Adipocyte (in vitro differentiated cells): ENCODE measurements around the gene SLCO3A1.
A peak's percentile ranks its signal among the peaks of the same experiment; 100 is the strongest.

ENCODE experiments used
- DNase-seq: peaks from one replicate; pipeline ENCODE4 v3.0.0-alpha.2; 2015; ENCODE audit warnings: low read depth
- H3K27me3 ChIP-seq: replicated peaks from 2 replicates; pipeline ENCODE4 v1.7.0; 2013; ENCODE audit warnings: mild to moderate bottlenecking, low read length, moderate library complexity; ENCODE audit not compliant: control insufficient read depth, insufficient read depth
- H3K36me3 ChIP-seq: 2 replicates; pipeline ENCODE4 v1.7.0; 2013; ENCODE audit warnings: low read length, mild to moderate bottlenecking, moderate library complexity; ENCODE audit not compliant: control insufficient read depth, insufficient read depth, severe bottlenecking
- H3K4me1 ChIP-seq: 2 replicates; pipeline ENCODE4 v1.7.0; 2013; ENCODE audit warnings: mild to moderate bottlenecking, low read length, moderate library complexity; ENCODE audit not compliant: control insufficient read depth, insufficient read depth
- H3K4me3 ChIP-seq: 2 replicates; pipeline ENCODE4 v1.7.0; 2013; ENCODE audit warnings: mild to moderate bottlenecking, low read length, moderate library complexity
- H3K9ac ChIP-seq: 2 replicates; pipeline ENCODE4 v1.7.0; 2013; ENCODE audit warnings: mild to moderate bottlenecking, low read length, moderate library complexity
- H3K9me3 ChIP-seq: 2 replicates; pipeline ENCODE4 v1.7.0; 2013; ENCODE audit warnings: mild to moderate bottlenecking, low read length, moderate library complexity; ENCODE audit not compliant: control insufficient read depth

SLCO3A1 gene

GRCh38 chr15:92146511-92147150 lies 293.1 kb downstream of the SLCO3A1 start:
- Histone ChIP-seq H3K27me3 (no peaks in the 10 kb centered on the region), H3K9me3 (no peaks in the 10 kb centered on the region), H3K36me3 (peaks cover 10% of the 10 kb centered on the region), H3K9ac (no peak overlapping the region), H3K4me1 (peaks cover 9% of the 10 kb centered on the region), H3K4me3 (no peak overlapping the region)
- no peak for DNase-seq

- Histone ChIP-seq H3K4me3 (no peak overlapping the region), H3K27me3 (no peaks in the 10 kb centered on the region), H3K4me1 (peaks cover 9% of the 10 kb centered on the region), H3K9ac (no peak overlapping the region), H3K36me3 (peaks cover 23% of the 10 kb centered on the region), H3K9me3 (no peaks in the 10 kb centered on the region)
- peak; percentile 80 for DNase-seq
Measured at GRCh38 chr15:92149029-92149428, 295.5 kb downstream of the SLCO3A1 start.

DNA sequence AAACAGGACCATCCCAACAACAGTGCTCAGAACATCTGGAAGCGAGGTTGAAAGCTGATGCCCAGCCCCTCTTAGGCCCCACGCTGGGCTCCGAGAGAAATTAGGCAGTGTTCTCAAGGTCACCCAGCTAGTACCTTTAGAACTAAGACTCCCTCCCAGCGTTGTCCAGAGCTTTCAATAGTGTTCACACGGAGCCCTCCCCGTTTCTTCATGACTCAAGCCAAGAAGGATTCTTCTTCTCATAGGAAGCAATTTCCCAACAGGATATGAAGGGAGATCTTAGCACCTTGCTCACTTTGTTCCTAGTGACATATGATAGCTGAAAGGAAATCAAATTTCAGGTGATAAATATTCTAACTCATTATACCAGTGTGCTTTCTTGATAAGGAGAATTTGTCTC lies 296.0 kb downstream of the SLCO3A1 start:
- no peak overlapping the region for H3K9ac ChIP-seq
- H3K4me3 ChIP-seq: no peak overlapping the region
- H3K9me3 ChIP-seq: no peaks in the 10 kb centered on the region
- no peaks in the 10 kb centered on the region for H3K27me3 ChIP-seq
- H3K4me1 ChIP-seq: peaks cover 9% of the 10 kb centered on the region
- H3K36me3 ChIP-seq: peaks cover 23% of the 10 kb centered on the region
- DNase-seq: no peak

GRCh38 chr15:92151168-92151567 lies 297.7 kb downstream of the SLCO3A1 start:
- H3K4me3 ChIP-seq: no peak overlapping the region
- H3K9me3 ChIP-seq: no peaks in the 10 kb centered on the region
- no peak for DNase-seq
- H3K4me1 ChIP-seq: peaks cover 9% of the 10 kb centered on the region
- no peak overlapping the region for H3K9ac ChIP-seq
- peaks cover 31% of the 10 kb centered on the region for H3K36me3 ChIP-seq
- no peaks in the 10 kb centered on the region for H3K27me3 ChIP-seq

GRCh38 chr15:92151741-92152140 lies 298.2 kb downstream of the SLCO3A1 start:
- Histone ChIP-seq H3K9ac (no peak overlapping the region), H3K27me3 (no peaks in the 10 kb centered on the region), H3K4me1 (peaks cover 9% of the 10 kb centered on the region), H3K9me3 (no peaks in the 10 kb centered on the region), H3K36me3 (peaks cover 34% of the 10 kb centered on the region), H3K4me3 (no peak overlapping the region)
- DNase-seq: no peak

DNA sequence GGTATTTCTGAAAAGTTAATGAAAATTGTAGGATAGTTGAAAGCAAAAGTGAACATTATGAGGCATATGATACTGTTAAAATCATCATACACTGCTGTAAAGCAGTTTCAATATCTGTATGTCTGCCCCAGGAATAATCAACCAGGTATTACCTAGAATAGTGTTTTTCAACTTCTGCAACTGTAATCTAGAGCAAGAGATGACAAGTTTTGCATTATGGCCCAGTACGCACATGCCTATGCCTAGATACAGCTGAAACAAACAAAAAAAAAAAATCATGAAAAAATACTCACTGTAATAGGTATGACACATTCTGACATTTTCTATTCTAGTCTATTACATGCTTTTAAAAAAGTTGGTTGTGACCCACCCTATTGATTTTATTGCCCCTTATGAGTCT lies 299.5 kb downstream of the SLCO3A1 start:
- Histone ChIP-seq H3K4me3 (no peak overlapping the region), H3K9me3 (no peaks in the 10 kb centered on the region), H3K9ac (no peak overlapping the region), H3K36me3 (peaks cover 31% of the 10 kb centered on the region), H3K27me3 (no peaks in the 10 kb centered on the region), H3K4me1 (peaks cover 9% of the 10 kb centered on the region)
- DNase-seq: no peak

GRCh38 chr15:92153620-92154019 lies 300.1 kb downstream of the SLCO3A1 start:
- H3K9me3 ChIP-seq: no peaks in the 10 kb centered on the region
- no peak overlapping the region for H3K9ac ChIP-seq
- H3K4me3 ChIP-seq: no peak overlapping the region
- H3K4me1 ChIP-seq: peaks cover 7% of the 10 kb centered on the region
- peaks cover 31% of the 10 kb centered on the region for H3K36me3 ChIP-seq
- no peak for DNase-seq
- H3K27me3 ChIP-seq: no peaks in the 10 kb centered on the region

DNA sequence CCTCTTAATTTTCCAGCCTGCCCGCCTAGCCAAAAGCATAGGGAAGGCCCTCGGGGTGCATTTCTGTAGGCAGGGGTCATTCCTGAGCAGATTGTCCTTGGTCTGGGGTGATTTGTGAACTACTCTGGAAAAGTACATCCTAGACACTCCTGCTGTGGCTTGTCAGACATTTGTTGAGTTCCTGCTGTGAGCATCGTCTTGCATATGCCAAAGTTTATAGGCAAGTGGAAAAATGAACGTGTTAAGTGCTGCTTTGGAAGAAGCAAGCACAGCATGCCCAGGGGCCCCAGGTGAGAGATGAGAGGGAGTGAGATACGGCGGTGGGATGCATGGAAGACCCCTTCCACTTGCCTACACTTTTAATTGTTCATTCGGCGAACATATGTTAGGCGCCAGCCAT lies 302.4 kb downstream of the SLCO3A1 start:
- no peaks in the 10 kb centered on the region for H3K9me3 ChIP-seq
- H3K4me1 ChIP-seq: no peaks in the 10 kb centered on the region
- H3K27me3 ChIP-seq: no peaks in the 10 kb centered on the region
- peaks cover 31% of the 10 kb centered on the region for H3K36me3 ChIP-seq
- no peak overlapping the region for H3K4me3 ChIP-seq
- H3K9ac ChIP-seq: no peak overlapping the region
- DNase-seq: no peak

DNA sequence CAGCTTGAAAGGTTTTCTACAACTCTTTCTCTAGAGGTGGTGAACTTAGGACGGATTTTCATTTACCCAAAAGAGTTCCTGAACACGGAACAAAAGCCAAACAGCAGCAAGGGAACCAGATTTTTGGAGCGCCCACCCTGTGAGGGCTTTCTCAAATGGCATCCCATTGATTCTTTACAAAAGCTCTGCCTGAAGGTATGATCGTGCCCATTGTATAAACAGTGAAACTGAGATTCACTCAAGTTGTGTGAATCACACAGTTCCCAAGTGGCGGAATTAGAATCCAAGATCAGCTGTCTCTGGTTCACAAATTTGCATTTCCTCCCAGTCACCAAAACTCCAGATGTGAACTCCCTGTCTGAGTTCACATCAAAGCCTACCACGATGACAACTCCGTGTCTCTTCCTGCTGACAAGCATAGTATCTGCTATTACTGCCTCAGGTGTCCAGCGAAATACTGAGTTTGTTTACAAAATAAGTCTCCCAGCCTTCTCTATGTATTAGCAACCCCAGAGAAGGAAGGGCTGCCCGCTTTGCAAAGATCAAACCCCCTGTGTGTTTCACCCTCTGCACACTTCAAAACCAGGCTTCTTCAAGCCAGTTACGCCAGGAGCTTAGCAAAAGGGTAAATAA lies 304.3 kb downstream of the SLCO3A1 start:
- DNase-seq: no peak
- peaks cover 24% of the 10 kb centered on the region for H3K36me3 ChIP-seq
- H3K9ac ChIP-seq: no peak overlapping the region
- H3K4me3 ChIP-seq: no peak overlapping the region
- no peaks in the 10 kb centered on the region for H3K4me1 ChIP-seq
- H3K27me3 ChIP-seq: no peaks in the 10 kb centered on the region
- no peaks in the 10 kb centered on the region for H3K9me3 ChIP-seq

DNA sequence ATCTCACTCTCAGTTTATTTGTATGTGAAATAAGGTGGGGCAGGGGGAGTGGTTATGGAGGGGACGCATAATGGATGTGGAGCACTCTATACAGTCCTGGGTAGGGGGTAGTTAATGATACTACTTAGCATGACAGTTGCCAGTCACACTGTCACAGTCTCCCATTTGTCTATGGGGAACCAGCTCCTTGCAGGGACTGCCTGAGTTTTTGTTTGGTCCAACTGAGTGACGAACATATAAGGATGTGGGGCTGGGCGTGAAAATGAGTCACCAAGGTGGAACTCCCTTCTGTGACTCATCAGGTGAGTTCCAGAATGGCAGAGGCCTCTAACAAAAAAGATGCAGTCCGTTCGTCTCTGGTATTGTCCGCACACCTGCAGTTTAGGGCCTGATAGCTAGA lies 304.9 kb downstream of the SLCO3A1 start:
- Histone ChIP-seq H3K4me3 (no peak overlapping the region), H3K4me1 (no peaks in the 10 kb centered on the region), H3K36me3 (peaks cover 18% of the 10 kb centered on the region), H3K9me3 (no peaks in the 10 kb centered on the region), H3K9ac (no peak overlapping the region), H3K27me3 (no peaks in the 10 kb centered on the region)
- DNase-seq: no peak

DNA sequence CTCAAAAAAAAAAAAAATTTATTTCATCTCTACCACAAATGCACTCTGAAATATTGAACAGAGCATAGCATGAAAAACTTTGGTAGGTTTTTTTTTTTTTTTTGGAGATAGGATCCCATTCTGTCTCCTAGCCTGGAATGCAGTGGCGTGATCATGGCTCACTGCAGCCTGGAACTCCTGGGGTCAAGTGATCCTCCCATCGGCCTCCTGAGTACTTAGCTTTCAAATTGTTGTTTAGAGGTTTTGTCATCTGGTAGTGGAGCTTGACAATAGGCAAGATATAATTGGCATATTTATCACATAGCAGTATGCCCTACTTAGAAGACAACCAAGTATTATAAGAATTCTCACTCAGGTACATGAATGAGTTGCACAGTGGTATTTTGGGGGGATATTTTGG lies 306.0 kb downstream of the SLCO3A1 start:
- Histone ChIP-seq H3K9me3 (no peaks in the 10 kb centered on the region), H3K4me3 (no peak overlapping the region), H3K36me3 (peaks cover 16% of the 10 kb centered on the region), H3K27me3 (no peaks in the 10 kb centered on the region), H3K4me1 (no peaks in the 10 kb centered on the region), H3K9ac (no peak overlapping the region)
- no peak for DNase-seq
